ENCODE measurements around the gene RPUSD4.

DNA sequence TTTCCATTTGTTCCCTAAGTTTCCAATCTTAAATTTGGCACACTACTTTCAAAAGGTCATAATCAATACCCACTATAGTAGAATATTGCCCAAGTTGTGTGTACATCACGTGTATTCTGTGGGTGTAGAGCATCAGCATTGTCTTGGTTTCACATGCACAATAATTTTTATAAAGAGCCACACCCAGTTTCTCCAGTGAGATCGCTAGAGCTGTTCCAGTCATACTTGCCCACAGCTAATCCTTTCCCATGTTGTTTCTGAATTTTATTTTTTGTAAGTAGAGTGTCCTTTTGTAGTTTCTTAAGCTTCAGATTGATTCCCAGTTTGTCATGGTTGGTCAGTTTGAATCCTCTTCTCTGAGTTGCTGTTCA is 13.8 kb upstream of the RPUSD4 start:
- TF ChIP-seq LEF1 (IDR thresholded peaks at IDR 0.05; ENCODE audit: borderline replicate concordance) = no peak
- TF ChIP-seq NFRKB (IDR thresholded peaks at IDR 0.05) = no peak
- no peak for TF ChIP-seq SUZ12 (IDR thresholded peaks at IDR 0.05)
- TF ChIP-seq, protein P1, sequence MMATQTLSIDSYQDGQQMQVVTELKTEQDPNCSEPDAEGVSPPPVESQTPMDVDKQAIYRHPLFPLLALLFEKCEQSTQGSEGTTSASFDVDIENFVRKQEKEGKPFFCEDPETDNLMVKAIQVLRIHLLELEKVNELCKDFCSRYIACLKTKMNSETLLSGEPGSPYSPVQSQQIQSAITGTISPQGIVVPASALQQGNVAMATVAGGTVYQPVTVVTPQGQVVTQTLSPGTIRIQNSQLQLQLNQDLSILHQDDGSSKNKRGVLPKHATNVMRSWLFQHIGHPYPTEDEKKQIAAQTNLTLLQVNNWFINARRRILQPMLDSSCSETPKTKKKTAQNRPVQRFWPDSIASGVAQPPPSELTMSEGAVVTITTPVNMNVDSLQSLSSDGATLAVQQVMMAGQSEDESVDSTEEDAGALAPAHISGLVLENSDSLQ (IDR thresholded peaks at IDR 0.05) = no peak
- no peak for TF ChIP-seq SP1 (IDR thresholded peaks at IDR 0.05)
- TF ChIP-seq ELF4 (IDR thresholded peaks at IDR 0.05) = no peak
- TF ChIP-seq HDGF (IDR thresholded peaks at IDR 0.05; ENCODE audit: borderline replicate concordance) = no peak
- TF ChIP-seq FOXK2 (IDR thresholded peaks at IDR 0.05) = no peak
